Caco-2 (cell line): ENCODE results near the gene MIPEP. TPM values are rescaled to one million over a fixed set of nuclear protein-coding genes. Genes with fewer than 3 reads are reported as not detected.

Experiments used
- BruUV-seq: library from RNA; stranded (reverse); fragments of 400-500 nt; replicated peaks from 2 replicates; lab custom pipeline; 2021; lab: Mats Ljungman, UMichigan
- CTCF ChIA-PET: fragments of 300-600 bp; sonication (Branson Sonifier 250); formaldehyde crosslinking; loops from one replicate; lab custom pipeline; 2022; ENCODE audit warnings: antibody characterized with exemption; lab: Charles Lee
- POLR2A ChIA-PET: fragments of 300-600 bp; sonication (Branson Sonifier 250); formaldehyde crosslinking; loops from one replicate; lab custom pipeline; 2022; ENCODE audit warnings: antibody characterized with exemption; lab: Charles Lee
- DNase-seq, 2 experiments: peaks; one replicate each; pipeline versions ENCODE4 v3.0.0 to v3.0.0-alpha.2; 2020 to 2022
- H3K27me3 ChIP-seq: replicated peaks from 2 replicates; pipeline ENCODE4 v1.6.0; 2011; ENCODE audit warnings: low read length; ENCODE audit not compliant: control insufficient read depth, insufficient read depth
- H3K36me3 ChIP-seq: 2 replicates; pipeline ENCODE4 v1.5.1; 2011; ENCODE audit warnings: low read length; ENCODE audit not compliant: control insufficient read depth, insufficient read depth
- H3K4me1 ChIP-seq: fragments of 250-450 bp; sonication (Bioruptor Pico); 2 replicates; pipeline ENCODE4 v1.5.1; 2020; ENCODE audit warnings: mild to moderate bottlenecking
- H3K4me3 ChIP-seq: 2 replicates; pipeline ENCODE4 v1.5.1; 2011; ENCODE audit warnings: low read depth, mild to moderate bottlenecking, control low read depth, low read length
- H3K9me3 ChIP-seq: fragments of 250-450 bp; sonication (Bioruptor Pico); 2 replicates; pipeline ENCODE4 v1.5.1; 2020; ENCODE audit warnings: mild to moderate bottlenecking, moderate library complexity
- H3K27ac Mint-ChIP-seq: one replicate; pipeline ENCODE4 v1.8.0; 2022; ENCODE audit warnings: mixed read lengths; ENCODE audit not compliant: unreplicated experiment
- H3K27me3 Mint-ChIP-seq: one replicate; pipeline ENCODE4 v1.8.0; 2022; ENCODE audit warnings: mixed read lengths; ENCODE audit not compliant: insufficient read depth, unreplicated experiment
- H3K36me3 Mint-ChIP-seq: one replicate; pipeline ENCODE4 v1.8.0; 2022; ENCODE audit warnings: mild to moderate bottlenecking, mixed read lengths; ENCODE audit not compliant: insufficient read depth, unreplicated experiment
- H3K4me1 Mint-ChIP-seq: one replicate; pipeline ENCODE4 v1.8.0; 2022; ENCODE audit warnings: low read depth, mixed read lengths; ENCODE audit not compliant: unreplicated experiment
- H3K4me3 Mint-ChIP-seq: one replicate; pipeline ENCODE4 v1.8.0; 2022; ENCODE audit warnings: mild to moderate bottlenecking, moderate library complexity, mixed read lengths; ENCODE audit not compliant: unreplicated experiment
- H3K9me3 Mint-ChIP-seq: one replicate; pipeline ENCODE4 v1.8.0; 2022; ENCODE audit warnings: mixed read lengths; ENCODE audit not compliant: unreplicated experiment
- CTCF ChIP-seq, 2 experiments: fragments of 200-600 bp in 1 of 2; IDR thresholded peaks; 1 replicate in 1 of 2; 2 replicates in 1 of 2; pipeline versions ENCODE4 v1.5.1 to v1.8.0; 2011 to 2022; ENCODE audit warnings: antibody characterized with exemption in 1 of 2, control low read depth in 1 of 2, inconsistent platforms in 1 of 2, low read depth in 1 of 2, low read length in 1 of 2, mild to moderate bottlenecking in 1 of 2, moderate library complexity in 1 of 2; ENCODE audit not compliant: insufficient read depth in 1 of 2, severe bottlenecking in 1 of 2, unreplicated experiment in 1 of 2
- intact Hi-C: fragments of 100-400 bp; cut with micrococcal nuclease; formaldehyde crosslinking; loops from one replicate; pipeline ENCODE4 v1.10.0; 2022; ENCODE audit not compliant: unreplicated experiment
- total RNA-seq: library from RNA; stranded (reverse); gene quantifications from 2 replicates; pipeline ENCODE4 v1.2.3, GENCODE V29; 2022

Gene MIPEP
- total RNA-seq, 1 experiment from 2014 or later: 40.6 TPM

- ChIA-PET CTCF (interaction anchor here (0.6 kb wide), 1 partner anchor 401 kb away, joined by 6 read pairs; no protein-coding TSS in a partner anchor), POLR2A (no interaction called here)
- Mint-ChIP-seq H3K27ac (no peak overlapping the region), H3K27me3 (no peaks in the 10 kb centered on the region), H3K9me3 (no peaks in the 10 kb centered on the region), H3K4me1 (peaks cover 13% of the 10 kb centered on the region), H3K36me3 (peaks cover 7% of the 10 kb centered on the region), H3K4me3 (no peak overlapping the region)
- no peak for DNase-seq
- TF ChIP-seq CTCF (IDR thresholded peaks at IDR 0.05; ENCODE audit: insufficient read depth in 1 of 2, low read depth in 1 of 2, low read length in 1 of 2, severe bottlenecking in 1 of 2, unreplicated experiment in 1 of 2): no peak
- BruUV-seq: no TSS peak
- no peaks in the 10 kb centered on the region; the same call in 1 of the 2 replicates for H3K9me3 ChIP-seq
- H3K36me3 ChIP-seq: no peaks in the 10 kb centered on the region
- no peaks in the 10 kb centered on the region for H3K27me3 ChIP-seq
- intact Hi-C loops: no loop called here
- no peak overlapping the region for H3K4me3 ChIP-seq
- no peaks in the 10 kb centered on the region; the same call in 1 of the 2 replicates for H3K4me1 ChIP-seq
Measured at GRCh38 chr13:23735329-23735728, 153.9 kb downstream of the MIPEP start.

GRCh38 chr13:23731709-23732108 lies 157.5 kb downstream of the MIPEP start:
- no peak overlapping the region for H3K27ac Mint-ChIP-seq
- ChIA-PET CTCF (no interaction called here), POLR2A (no interaction called here)
- H3K4me3 ChIP-seq: no peak overlapping the region
- no peaks in the 10 kb centered on the region; the same call in 1 of the 2 replicates for H3K9me3 ChIP-seq
- no peak for DNase-seq
- no peaks in the 10 kb centered on the region for H3K27me3 ChIP-seq
- no peaks in the 10 kb centered on the region for H3K4me1 Mint-ChIP-seq
- H3K36me3 ChIP-seq: no peaks in the 10 kb centered on the region
- no peaks in the 10 kb centered on the region for H3K27me3 Mint-ChIP-seq
- no peaks in the 10 kb centered on the region for H3K9me3 Mint-ChIP-seq
- BruUV-seq: no TSS peak
- H3K4me1 ChIP-seq: no peaks in the 10 kb centered on the region
- no peak overlapping the region for H3K4me3 Mint-ChIP-seq
- no peaks in the 10 kb centered on the region for H3K36me3 Mint-ChIP-seq
- TF ChIP-seq CTCF (IDR thresholded peaks at IDR 0.05; ENCODE audit: insufficient read depth in 1 of 2, low read depth in 1 of 2, low read length in 1 of 2, severe bottlenecking in 1 of 2, unreplicated experiment in 1 of 2): no peak
- intact Hi-C loops: no loop called here

- CTCF ChIA-PET: no interaction called here
- H3K4me3 ChIP-seq: no peak overlapping the region
- no peaks in the 10 kb centered on the region; the same call in 1 of the 2 replicates for H3K9me3 ChIP-seq
- Mint-ChIP-seq H3K27ac (no peak overlapping the region), H3K9me3 (no peaks in the 10 kb centered on the region), H3K36me3 (no peaks in the 10 kb centered on the region), H3K4me1 (no peaks in the 10 kb centered on the region), H3K4me3 (no peak overlapping the region), H3K27me3 (no peaks in the 10 kb centered on the region)
- intact Hi-C loops: no loop called here
- POLR2A ChIA-PET: no interaction called here
- no peaks in the 10 kb centered on the region for H3K4me1 ChIP-seq
- no peaks in the 10 kb centered on the region for H3K27me3 ChIP-seq
- BruUV-seq: no TSS peak
- no peak for DNase-seq
- TF ChIP-seq CTCF (IDR thresholded peaks at IDR 0.05; ENCODE audit: insufficient read depth in 1 of 2, low read depth in 1 of 2, low read length in 1 of 2, severe bottlenecking in 1 of 2, unreplicated experiment in 1 of 2): no peak
- no peaks in the 10 kb centered on the region for H3K36me3 ChIP-seq
Measured at GRCh38 chr13:23730251-23730650, 158.9 kb downstream of the MIPEP start.
